T-helper 2 cell treated with Interferon-gamma antibody and Interleukin-4, amounts not matched to agents 100 ng/mL and 5 ng/mL, for 36 hours (primary cell): ENCODE data around the gene JAG1. TPM values are rescaled to one million over a fixed set of nuclear protein-coding genes. Genes with fewer than 3 reads are reported as not detected.
"Not testable (repeated sequence)": the region's sequence is repeated elsewhere in the genome, so short reads cannot be mapped to it uniquely, and the experiment has no call there.

Experiments used
- intact Hi-C: fragments of 100-400 bp; cut with micrococcal nuclease; formaldehyde crosslinking; loops from one replicate; pipeline ENCODE4 v1.15.1; 2023
- total RNA-seq: library from RNA; stranded (reverse); gene quantifications from 2 replicates; pipeline ENCODE4 v1.2.3, GENCODE V29; 2022

Gene JAG1
- total RNA-seq, 1 donor from 2014 or later = 1.1 TPM

DNA sequence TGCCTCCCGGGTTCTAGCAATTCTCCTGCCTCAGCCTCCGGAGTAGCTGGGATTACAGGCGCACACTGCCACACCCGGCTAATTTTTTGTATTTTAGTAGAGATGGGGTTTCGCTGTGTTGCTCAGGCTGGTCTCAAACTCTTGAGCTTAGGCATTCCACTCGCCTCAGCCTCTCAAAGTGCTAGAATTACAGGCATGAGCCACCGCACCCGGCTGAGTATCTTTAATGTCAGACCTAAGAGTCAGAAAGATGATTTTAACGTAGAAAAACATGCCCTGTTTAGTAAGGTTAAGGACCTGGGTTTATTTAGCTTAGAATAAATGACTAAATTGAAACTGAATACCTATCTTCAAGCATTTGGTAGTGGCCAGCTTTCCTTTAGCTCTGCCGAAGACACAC, 83.4 kb downstream of the JAG1 start:
- intact Hi-C loops = not testable (repeated sequence)

Other genes starting within 250 kb of the JAG1 start
- 10.0 and 10.7 TPM in 2 replicates for gene MKKS, start 239.8 kb downstream of the JAG1 start, total RNA-seq
- gene SLX4IP, start 238.7 kb downstream of the JAG1 start, total RNA-seq = 8.7 and 9.0 TPM in 2 replicates